ENCODE data around the gene FARP2.

FARP2 gene

GRCh38 chr2:241329669-241330615, 26.1 kb upstream of the FARP2 start:
- DNase-seq, result no peak

DNA sequence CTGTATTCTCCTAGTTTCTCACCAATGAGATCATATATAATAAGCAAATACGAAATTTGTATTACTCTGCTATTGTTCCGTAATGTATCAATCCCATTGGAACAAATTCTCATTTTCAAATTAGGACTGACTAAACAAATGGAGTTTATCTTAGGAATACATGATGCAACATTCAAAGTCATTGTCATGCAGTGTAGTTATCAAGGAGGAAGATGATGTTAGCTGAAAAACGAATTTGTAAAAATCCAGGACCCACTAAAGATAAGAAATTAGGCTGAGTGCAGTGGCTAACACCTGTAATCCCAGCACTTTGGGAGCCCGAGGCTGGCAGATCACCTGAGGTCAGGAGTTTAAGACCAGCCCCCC, 25.5 kb upstream of the FARP2 start:
- no peak for DNase-seq

DNA sequence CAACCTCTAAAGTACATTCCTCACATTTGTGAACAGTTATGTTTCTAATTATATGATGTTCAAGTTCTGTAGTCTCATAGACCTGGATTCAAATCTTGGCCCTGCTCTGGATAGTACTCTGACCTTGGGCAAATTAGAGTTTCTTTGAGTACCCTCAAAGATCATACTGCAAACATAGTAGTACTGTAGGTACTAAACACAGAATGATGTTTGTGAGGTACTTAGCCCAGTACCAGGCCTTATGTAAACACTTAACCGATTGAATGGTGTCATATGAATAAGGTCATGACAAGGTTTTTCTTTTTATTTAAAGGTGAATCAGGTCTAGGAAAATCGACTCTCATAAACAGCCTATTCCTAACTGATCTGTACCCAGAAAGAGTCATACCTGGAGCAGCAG, 21.3 kb upstream of the FARP2 start:
- no peak for DNase-seq

DNA sequence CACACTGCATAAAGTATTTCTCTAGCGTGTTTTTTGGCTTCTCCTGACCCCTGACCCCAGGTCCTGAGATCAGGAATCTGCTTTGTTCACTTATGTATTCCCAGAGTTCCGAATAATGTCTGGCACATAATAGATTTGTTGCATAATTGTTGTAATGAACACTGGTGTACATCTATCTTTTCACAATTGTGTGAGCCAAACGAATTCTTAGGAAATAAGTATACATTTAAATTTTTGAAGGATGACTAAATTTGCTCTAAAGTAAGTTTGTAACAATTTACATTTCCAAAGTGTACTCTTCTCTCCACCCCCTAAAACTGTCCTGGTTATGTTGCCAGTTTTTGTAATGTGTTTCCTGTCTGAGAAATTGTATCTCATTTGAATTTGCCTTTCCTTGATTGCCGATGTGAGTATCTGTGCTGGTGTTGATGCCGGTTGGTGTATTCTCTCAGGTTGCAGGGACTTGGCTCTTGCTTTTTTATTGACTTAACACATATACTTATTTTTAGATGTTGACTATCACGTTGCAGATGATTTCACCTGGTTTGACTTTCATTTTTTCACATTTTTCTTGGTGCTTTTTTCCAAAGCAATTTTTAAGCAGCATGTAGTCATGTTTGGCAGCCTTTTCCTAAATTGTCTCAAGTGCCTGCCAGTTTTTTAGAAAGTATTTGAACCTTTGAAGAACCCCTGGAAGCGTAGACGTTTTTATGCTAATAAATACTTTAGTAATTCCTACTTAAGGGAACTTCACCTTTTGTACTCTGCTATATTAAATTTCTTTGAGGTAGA, 16.1 kb upstream of the FARP2 start:
- DNase-seq, result no peak

GRCh38 chr2:241340631-241341163, 15.4 kb upstream of the FARP2 start:
- DNase-seq, result no peak

GRCh38 chr2:241344925-241345651, 11.0 kb upstream of the FARP2 start:
- DNase-seq, result no peak

- DNase-seq, result no peak
These were observed 6.1 kb upstream of the FARP2 start for GRCh38 chr2:241349941-241350340.

- no peak for DNase-seq
These were observed 5.6 kb upstream of the FARP2 start for GRCh38 chr2:241350530-241350877.

DNA sequence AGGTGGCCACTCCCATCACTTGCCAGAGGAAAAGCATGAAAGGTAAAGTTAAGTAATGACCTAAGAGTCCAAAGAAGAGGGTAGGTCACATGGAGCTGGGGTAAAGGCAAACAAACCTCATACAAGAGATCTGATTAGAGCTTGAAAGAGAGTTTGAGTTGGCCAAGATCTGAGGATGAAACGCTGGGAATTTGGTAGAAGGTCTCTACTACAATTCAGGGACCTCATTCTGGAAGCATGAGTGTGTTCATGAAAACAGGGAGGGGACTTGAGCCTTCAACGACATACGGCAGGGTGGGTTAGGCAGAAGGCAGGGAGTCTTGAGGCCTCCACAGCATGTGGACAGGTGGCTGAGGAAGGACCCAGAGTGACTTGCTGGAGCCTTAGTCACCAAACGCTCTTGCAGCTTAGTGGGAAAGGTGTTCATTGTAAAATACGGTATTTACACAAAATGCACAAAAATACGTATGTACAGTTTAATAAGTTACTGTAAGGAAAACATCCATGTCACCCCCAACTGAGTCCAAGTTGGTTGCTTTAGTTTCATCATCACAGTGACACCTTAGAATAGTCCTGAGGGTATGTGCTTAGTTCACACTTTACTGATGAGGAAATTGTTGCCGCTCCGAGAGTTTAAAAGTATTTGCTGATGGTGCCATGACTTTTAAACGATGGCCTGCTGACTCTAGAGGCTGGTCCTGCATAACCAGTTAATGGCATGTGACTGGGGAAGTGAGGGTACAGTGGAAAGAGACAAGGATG, 5.0 kb upstream of the FARP2 start:
- DNase-seq, result no peak

DNA sequence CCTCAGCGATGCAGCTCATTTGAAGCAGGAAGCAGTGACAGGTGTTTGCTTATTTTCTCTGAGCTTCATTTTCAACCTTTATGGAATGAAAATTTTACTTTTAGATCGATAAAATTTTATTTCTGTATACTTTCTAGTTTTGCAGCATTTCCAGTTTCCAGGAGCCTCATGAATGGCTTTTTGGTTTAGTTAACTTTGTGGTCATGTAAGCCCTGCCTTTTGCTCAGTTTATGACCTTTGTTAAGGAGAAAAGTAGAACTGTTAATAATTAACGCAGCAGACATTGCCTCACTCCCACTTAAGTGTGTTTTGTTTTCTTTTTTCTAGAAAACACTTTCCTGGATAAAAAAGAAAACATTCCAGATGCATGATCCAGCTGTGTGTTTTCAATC, 4.4 kb upstream of the FARP2 start:
- DNase-seq, result no peak

- DNase-seq, result no peak
These were observed 3.9 kb upstream of the FARP2 start for GRCh38 chr2:241352227-241352626.

DNA sequence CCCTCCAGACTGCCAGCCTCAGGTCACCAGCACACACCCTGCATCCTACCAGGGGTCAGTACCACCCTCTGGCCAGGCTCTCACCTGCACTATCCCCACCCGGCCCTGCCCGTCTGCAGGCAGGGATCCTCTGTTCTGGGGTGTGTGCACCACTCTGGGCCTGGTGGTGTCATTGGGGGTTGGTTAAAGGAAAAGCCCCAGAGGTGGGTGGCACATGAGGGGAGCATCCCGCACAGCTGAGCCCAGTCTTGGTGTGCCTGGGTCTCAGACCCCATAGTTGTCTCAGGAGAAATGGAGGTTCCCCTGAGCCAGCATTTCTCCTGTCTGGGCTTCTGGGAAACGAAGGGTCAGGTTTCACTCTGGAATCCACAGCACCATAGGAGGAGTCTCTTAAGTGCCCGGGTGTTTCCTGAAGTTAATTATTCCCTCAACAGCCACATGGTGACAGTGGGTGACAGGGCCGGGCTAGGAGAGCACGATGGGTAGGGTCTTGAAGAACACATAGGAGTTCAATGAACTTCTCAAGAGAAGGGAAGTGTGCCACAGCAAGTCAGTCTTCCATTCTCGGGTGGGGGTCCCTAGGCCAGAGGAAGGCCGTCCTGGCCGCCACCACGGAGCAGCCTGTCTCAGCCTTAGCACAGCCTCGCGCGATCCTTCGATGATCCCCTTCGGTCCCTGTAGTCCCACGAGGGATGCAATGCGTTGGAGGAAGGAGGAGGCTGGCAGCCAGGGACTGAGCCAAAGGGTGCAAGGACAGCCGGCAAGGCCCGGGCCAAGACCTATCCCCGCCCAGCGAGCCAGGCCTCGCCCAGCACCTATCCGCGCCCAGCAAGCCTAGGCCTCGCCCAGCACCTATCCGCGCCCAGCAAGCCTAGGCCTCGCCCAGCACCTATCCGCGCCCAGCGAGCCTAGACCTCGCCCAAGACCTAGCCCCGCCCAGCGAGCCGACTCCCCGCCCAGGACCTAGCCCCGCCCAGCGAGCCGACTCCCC, 1.1 kb upstream of the FARP2 start:
- DNase-seq, result peak; percentile 49

- DNase-seq, result no peak
These were observed 781 bp downstream of the FARP2 start for GRCh38 chr2:241356871-241357260.

GRCh38 chr2:241357531-241357930, 1.4 kb downstream of the FARP2 start:
- DNase-seq, result no peak

DNA sequence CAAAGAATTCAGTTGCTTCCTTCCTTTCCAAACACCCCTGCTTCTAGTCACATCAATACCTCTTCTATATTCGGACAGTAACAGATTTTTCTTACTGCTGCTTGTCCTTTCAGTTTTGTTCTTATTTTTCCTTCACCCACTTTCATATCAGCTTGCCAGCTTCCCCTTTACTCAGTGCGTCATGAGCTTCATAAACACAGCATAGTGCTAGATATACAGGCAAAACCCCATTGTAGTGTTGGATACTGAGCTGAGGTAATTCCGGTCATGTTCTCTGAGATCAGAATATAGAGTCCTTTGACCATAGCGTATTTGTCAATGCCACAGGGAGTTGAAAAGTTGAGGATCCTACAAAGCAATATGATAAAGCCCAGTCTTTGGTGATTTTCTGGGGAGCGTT, 2.4 kb downstream of the FARP2 start:
- no peak for DNase-seq

GRCh38 chr2:241359481-241360045, 3.5 kb downstream of the FARP2 start:
- no peak for DNase-seq

DNA sequence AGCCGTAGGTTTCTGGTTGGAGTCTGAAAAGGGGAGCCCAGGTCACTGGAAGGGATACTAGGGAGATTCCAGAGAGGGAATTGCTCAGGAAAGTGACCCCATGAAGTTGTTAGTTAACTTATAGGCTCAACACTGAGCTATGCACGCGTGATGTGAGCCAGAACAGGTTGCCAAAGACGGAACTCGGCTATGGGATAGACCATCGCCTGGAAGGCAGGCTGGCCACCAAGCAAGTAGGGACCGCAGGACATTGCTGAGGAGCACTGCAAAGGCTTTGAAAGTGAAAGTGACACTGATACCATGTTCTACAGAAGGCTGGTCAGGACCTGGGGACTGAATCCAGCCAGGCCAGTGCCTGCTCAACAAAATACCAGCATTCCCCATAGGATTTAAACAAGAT, 7.3 kb downstream of the FARP2 start:
- no peak for DNase-seq

- no peak for DNase-seq
These were observed 8.7 kb downstream of the FARP2 start for GRCh38 chr2:241364781-241365180.

DNA sequence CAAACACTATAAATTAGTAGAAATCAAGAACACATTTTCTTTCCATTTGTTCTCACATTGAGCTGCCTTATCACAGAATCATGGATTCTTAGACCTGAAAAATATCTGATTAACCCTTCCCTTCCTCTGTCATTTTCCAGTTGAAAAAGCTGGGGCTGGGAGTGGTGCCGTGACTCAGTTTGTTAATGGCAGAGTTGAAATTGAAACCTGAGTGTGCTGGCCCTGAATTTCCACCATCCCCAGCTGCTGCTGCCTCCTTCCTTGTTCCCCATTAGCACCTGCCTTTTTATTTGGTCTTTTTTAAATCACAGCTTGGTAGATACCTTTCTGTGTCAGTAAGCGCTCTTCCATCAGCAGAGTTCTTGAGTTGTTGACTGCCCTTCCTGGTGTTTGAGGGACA, 10.6 kb downstream of the FARP2 start:
- DNase-seq, result no peak

DNA sequence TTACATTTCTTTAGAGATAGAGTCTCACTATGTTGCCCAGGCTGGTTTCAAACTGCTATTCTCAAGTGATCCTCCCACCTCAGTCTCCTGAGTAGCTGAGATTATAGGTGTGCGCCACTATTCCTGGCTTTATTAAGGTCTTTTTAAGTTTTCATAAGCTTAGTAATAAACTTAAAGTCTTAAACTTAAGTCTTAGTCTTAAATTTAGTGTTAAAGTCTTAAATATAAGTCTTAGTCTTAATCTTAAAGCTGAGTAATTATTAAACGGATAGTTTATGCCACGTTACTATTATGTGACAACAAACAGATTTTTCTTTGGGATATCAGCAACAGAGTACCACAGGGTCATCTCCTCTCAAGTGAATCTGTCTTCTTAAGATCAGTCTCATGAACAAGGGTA, 12.6 kb downstream of the FARP2 start:
- DNase-seq, result no peak

All from activated effector memory CD4-positive, alpha-beta T cell treated with Interleukin-2 at 50 U/mL for 16 hours (primary cell).